ENCODE measurements around the gene SAAL1.

- TF ChIP-seq EZH2 (IDR thresholded peaks at IDR 0.05; ENCODE audit: insufficient read depth, poor library complexity, severe bottlenecking) (no peak), EZH2phosphoT487 (IDR thresholded peaks at IDR 0.05; ENCODE audit: insufficient read depth, low read depth) (no peak)
These were observed 5.1 kb upstream of the SAAL1 start for GRCh38 chr11:18111005-18111404.
